ENCODE results near the gene C2orf69.
A peak's percentile ranks its signal among the peaks of the same experiment; 100 is the strongest.

The C2orf69 gene

DNA sequence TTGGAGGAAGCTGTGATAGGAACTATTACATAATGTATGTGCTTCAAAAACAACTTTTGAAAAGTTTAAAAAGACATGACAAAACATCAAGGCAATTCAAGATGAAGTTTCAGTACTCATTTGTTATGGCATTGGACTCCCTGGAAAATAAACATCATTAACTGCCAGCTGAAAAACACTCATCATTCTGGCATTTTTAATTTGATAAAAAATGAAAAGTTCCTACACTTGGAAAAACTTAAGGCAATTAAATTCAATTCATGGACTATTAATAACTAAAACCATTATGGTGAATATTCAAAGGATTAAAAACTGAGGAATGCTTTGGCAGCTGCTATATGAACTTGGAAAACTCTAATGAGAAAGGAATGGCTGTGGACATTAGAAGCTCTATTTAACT is 35.7 kb downstream of the C2orf69 start:
- Histone ChIP-seq H3K4me1 (ENCODE audit: insufficient read depth, low read length) (no peaks in the 10 kb centered on the region), H3K9ac (ENCODE audit: low read depth, low read length) (no peak overlapping the region), H3K27me3 (ENCODE audit: insufficient read depth, low read length) (no peaks in the 10 kb centered on the region), H3K36me3 (ENCODE audit: insufficient read depth, low read depth, low read length) (peaks cover 84% of the 10 kb centered on the region), H3K9me3 (ENCODE audit: insufficient read depth, low read depth, low read length) (no peaks in the 10 kb centered on the region), H3K4me3 (ENCODE audit: low read length) (no peak overlapping the region), H3K27ac (ENCODE audit: low read length) (no peak overlapping the region)

DNA sequence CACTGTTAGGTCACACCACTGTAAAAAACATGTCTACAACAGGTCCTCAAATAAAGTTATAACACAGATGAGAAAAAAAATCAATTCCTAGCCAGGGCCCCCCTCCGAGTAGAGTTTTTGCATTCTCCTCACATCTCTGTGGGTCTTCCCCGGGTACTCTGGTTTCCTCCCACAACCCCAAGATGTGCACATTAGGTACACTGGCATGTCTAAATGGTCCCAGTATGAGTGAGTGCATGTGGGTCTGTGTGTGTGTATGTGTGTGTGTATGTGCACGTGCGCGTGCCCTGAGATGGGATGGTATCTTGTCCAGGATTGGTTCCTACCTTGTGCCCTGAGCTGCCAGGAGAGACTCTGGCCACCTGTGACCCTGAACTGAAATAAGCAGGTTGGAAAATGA is 39.3 kb downstream of the C2orf69 start:
- no peaks in the 10 kb centered on the region for H3K9me3 ChIP-seq (ENCODE audit: insufficient read depth, low read depth, low read length)
- H3K9ac ChIP-seq (ENCODE audit: low read depth, low read length), result no peak overlapping the region

DNA sequence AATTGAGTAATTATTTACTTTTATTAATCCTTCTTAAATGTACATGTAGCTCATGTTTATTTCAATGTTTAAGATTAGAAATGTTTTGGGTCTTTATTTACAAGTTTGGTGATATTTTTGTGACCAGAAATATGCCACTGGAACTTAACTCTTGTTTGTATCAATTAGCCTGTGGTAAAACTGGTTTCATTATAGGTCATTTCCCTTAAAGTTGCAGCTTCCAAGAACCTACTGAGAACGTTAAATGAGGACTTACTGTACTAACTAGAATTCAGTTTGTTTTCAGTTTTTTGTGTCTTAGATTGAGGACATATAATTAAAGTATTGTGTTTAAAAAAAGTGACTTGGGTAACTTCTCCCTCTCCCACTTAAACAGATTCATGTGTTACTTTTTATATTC is 39.9 kb downstream of the C2orf69 start:
- H3K36me3 ChIP-seq (ENCODE audit: insufficient read depth, low read depth, low read length), result peaks cover 53% of the 10 kb centered on the region
- H3K9ac ChIP-seq (ENCODE audit: low read depth, low read length), result no peak overlapping the region
- no peaks in the 10 kb centered on the region for H3K27me3 ChIP-seq (ENCODE audit: insufficient read depth, low read length)
- no peaks in the 10 kb centered on the region for H3K9me3 ChIP-seq (ENCODE audit: insufficient read depth, low read depth, low read length)
- no peak overlapping the region for H3K27ac ChIP-seq (ENCODE audit: low read length)
- peaks cover 4% of the 10 kb centered on the region; the same call in 1 of the 2 replicates for H3K4me1 ChIP-seq (ENCODE audit: insufficient read depth, low read length)
- H3K4me3 ChIP-seq (ENCODE audit: low read length), result no peak overlapping the region

More for the DNA sequence above, 39.3 kb downstream of the C2orf69 start:
- Histone ChIP-seq H3K36me3 (ENCODE audit: insufficient read depth, low read depth, low read length) (peaks cover 59% of the 10 kb centered on the region), H3K4me1 (ENCODE audit: insufficient read depth, low read length) (peaks cover 4% of the 10 kb centered on the region; the same call in 1 of the 2 replicates), H3K27me3 (ENCODE audit: insufficient read depth, low read length) (no peaks in the 10 kb centered on the region), H3K4me3 (ENCODE audit: low read length) (no peak overlapping the region), H3K27ac (ENCODE audit: low read length) (no peak overlapping the region)

DNA sequence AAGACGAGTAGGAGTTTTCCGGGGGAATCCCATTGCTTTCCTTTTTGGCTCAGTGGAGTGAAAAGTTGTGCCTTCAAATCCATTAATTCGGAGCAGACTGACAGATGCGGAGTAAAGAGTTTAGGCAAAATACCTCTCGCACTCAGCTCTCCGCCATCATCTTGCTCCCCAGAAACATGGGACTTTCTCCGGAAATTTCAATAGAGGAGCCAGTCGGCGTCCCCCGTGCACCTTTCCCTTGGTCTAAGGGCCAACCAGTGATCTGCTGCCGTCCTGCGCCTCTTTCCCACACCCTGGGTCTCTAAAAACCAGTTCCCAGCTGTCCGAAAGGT is 43.9 kb downstream of the C2orf69 start:
- Histone ChIP-seq H3K27me3 (ENCODE audit: insufficient read depth, low read length) (no peaks in the 10 kb centered on the region), H3K9ac (ENCODE audit: low read depth, low read length) (peak overlapping the region; percentile 91), H3K36me3 (ENCODE audit: insufficient read depth, low read depth, low read length) (peaks cover 35% of the 10 kb centered on the region), H3K27ac (ENCODE audit: low read length) (peak overlapping the region; percentile 88), H3K9me3 (ENCODE audit: insufficient read depth, low read depth, low read length) (no peaks in the 10 kb centered on the region), H3K4me3 (ENCODE audit: low read length) (peak overlapping the region; percentile 99), H3K4me1 (ENCODE audit: insufficient read depth, low read length) (peaks cover 4% of the 10 kb centered on the region; the same call in 1 of the 2 replicates)

DNA sequence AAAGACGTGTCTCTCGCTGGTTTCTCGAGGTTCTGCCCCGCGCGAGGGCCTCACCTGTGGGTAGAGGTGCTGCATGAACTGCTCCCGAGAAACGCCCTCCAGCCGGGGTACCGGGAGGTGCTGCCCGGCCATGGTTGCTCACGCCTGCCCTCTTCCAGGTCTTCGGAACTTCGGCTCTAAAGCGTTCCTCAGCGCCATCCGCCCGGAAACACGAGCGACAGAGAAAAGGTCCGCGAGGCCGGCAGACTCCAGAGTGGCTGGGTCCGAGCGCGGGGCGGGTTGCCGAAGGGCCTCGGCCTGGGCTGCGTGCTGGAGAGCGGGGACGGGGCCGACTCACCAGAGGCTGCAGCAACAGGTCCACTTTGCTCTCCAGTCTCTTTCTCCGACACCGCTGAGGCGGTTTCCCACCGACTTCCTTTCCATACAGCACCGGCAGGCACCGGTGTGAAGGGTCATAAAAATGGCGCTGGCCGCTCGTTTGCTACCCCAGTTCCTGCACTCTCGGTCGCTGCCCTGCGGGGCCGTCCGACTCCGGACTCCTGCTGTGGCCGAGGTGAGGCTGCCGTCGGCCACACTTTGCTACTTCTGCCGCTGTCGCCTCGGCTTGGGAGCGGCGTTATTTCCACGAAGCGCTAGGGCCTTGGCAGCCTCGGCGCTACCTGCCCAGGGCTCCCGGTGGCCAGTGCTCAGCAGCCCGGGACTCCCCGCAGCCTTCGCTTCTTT is 44.4 kb downstream of the C2orf69 start, which contains the start of the genes MAIP1 and TYW5:
MAIP1 (plus strand) TSS at position 244 of the 723 bp plus-strand sequence; CDS start at position 461, 217 bp downstream.
TYW5 (minus strand) TSS at position 153 of the 723 bp plus-strand sequence; CDS start at position 132, 21 bp downstream.
- Histone ChIP-seq H3K9ac (ENCODE audit: low read depth, low read length) (peak within 1 kb of the TSS; percentile 91), H3K4me1 (ENCODE audit: insufficient read depth, low read length) (peaks cover 4% of the 10 kb centered on the region; the same call in 1 of the 2 replicates), H3K9me3 (ENCODE audit: insufficient read depth, low read depth, low read length) (no peaks in the 10 kb centered on the region), H3K4me3 (ENCODE audit: low read length) (peak within 1 kb of the TSS; percentile 99), H3K36me3 (ENCODE audit: insufficient read depth, low read depth, low read length) (peaks cover 35% of the 10 kb centered on the region), H3K27ac (ENCODE audit: low read length) (peak within 1 kb of the TSS; percentile 88), H3K27me3 (ENCODE audit: insufficient read depth, low read length) (no peaks in the 10 kb centered on the region)

DNA sequence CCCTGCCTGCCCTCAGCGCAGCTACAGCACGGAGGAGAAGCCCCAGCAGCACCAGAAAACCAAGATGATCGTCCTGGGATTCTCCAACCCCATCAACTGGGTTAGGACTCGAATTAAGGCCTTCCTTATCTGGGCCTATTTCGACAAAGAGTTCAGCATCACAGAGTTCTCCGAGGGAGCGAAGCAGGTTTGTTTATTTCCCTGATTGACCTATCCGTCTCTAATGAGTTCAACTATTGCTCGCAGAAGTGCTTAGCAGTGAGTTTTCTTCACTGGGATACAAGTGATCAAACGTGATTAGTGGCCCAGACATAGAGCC is 44.9 kb downstream of the C2orf69 start:
- Histone ChIP-seq H3K9ac (ENCODE audit: low read depth, low read length) (peak overlapping the region; percentile 91), H3K9me3 (ENCODE audit: insufficient read depth, low read depth, low read length) (no peaks in the 10 kb centered on the region), H3K27ac (ENCODE audit: low read length) (peak overlapping the region; percentile 88), H3K27me3 (ENCODE audit: insufficient read depth, low read length) (no peaks in the 10 kb centered on the region), H3K4me1 (ENCODE audit: insufficient read depth, low read length) (peaks cover 4% of the 10 kb centered on the region; the same call in 1 of the 2 replicates), H3K36me3 (ENCODE audit: insufficient read depth, low read depth, low read length) (peaks cover 35% of the 10 kb centered on the region), H3K4me3 (ENCODE audit: low read length) (peak overlapping the region; percentile 99)

DNA sequence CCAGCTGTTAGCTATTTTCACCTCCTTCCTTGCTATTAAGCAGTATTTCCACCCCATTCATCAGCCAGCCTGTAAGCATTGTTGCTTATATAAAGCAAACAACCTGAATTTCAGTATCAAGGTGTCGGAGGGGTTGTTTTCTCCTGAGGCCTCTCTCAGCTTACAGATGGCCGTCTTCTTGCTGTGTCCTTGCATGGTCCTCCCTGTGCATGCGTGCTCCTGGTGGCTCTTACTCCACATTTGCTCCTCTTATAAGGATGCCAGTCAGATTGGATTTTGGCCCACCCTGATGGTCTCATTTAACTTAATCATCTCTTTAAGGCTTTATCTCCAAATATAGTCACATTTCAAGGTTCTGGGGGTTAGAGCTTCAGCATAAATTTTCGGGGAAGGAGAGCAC is 46.9 kb downstream of the C2orf69 start:
- peaks cover 4% of the 10 kb centered on the region; the same call in 1 of the 2 replicates for H3K4me1 ChIP-seq (ENCODE audit: insufficient read depth, low read length)
- peaks cover 48% of the 10 kb centered on the region for H3K36me3 ChIP-seq (ENCODE audit: insufficient read depth, low read depth, low read length)
- H3K4me3 ChIP-seq (ENCODE audit: low read length), result peak overlapping the region; percentile 10
- H3K9me3 ChIP-seq (ENCODE audit: insufficient read depth, low read depth, low read length), result no peaks in the 10 kb centered on the region
- H3K9ac ChIP-seq (ENCODE audit: low read depth, low read length), result no peak overlapping the region
- no peaks in the 10 kb centered on the region for H3K27me3 ChIP-seq (ENCODE audit: insufficient read depth, low read length)
- H3K27ac ChIP-seq (ENCODE audit: low read length), result no peak overlapping the region

DNA sequence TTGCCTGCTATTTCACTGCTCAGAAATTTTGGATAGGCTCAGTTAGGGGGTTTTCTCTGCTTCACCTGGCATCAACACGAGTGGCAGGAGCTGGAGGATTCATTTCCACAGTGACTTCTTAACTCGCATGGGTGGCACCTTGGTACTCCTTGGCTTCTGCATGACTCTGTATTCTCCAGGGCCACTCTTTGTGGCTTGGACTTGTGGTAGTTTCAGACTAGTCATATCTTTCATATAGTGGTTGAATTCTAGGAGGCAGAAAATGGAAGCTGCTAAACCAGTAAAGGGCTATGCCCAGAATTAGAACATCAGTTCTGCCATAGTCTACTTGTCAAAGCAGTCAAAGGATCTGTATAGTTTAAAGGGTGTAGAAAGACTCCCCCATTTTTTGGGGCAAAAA is 51.1 kb downstream of the C2orf69 start:
- Histone ChIP-seq H3K4me3 (ENCODE audit: low read length) (no peak overlapping the region), H3K27me3 (ENCODE audit: insufficient read depth, low read length) (no peaks in the 10 kb centered on the region), H3K4me1 (ENCODE audit: insufficient read depth, low read length) (no peaks in the 10 kb centered on the region), H3K27ac (ENCODE audit: low read length) (no peak overlapping the region), H3K36me3 (ENCODE audit: insufficient read depth, low read depth, low read length) (peaks cover 86% of the 10 kb centered on the region), H3K9me3 (ENCODE audit: insufficient read depth, low read depth, low read length) (no peaks in the 10 kb centered on the region), H3K9ac (ENCODE audit: low read depth, low read length) (no peak overlapping the region)

DNA sequence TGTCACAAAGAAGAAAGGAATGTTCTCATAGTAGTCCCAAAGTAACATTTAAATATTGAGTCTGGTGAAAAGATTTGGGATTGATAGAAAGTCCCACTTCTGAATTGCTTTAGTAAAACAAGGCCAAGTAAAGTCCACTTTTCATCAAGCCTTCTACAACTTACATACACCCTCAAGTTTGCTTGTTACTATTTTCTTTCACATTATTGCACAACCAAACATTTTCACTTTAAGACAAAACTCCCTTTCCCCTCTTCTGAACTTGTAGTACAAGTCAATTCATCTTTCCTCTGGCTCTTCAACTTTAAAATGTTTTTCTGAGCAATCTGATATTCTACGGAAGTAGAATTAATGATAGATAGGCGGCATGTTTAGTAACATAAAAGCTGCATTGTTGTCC is 55.3 kb downstream of the C2orf69 start:
- Histone ChIP-seq H3K27me3 (ENCODE audit: insufficient read depth, low read length) (no peaks in the 10 kb centered on the region), H3K4me1 (ENCODE audit: insufficient read depth, low read length) (no peaks in the 10 kb centered on the region), H3K27ac (ENCODE audit: low read length) (no peak overlapping the region), H3K9ac (ENCODE audit: low read depth, low read length) (no peak overlapping the region), H3K9me3 (ENCODE audit: insufficient read depth, low read depth, low read length) (no peaks in the 10 kb centered on the region), H3K4me3 (ENCODE audit: low read length) (no peak overlapping the region), H3K36me3 (ENCODE audit: insufficient read depth, low read depth, low read length) (peaks cover 53% of the 10 kb centered on the region)

DNA sequence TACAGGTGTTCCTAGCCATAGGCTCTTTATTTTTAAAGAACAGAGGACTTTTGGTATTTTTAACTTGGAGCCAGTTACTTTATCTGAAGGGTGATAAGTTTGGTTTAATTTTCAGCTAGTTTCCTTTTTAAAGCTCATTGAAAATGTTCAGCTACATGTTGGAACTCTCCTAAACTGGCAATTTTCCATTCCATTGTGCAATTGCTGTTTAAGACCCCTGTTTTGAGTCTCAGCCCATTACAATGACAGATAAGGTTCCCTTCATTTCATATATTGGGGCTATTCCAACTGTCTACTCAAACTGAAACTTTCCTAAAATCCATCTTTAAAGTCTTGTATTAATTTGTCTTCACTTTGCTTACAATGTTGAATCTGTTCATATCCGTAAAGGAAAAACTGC is 55.9 kb downstream of the C2orf69 start:
- H3K9ac ChIP-seq (ENCODE audit: low read depth, low read length), result no peak overlapping the region
- no peaks in the 10 kb centered on the region for H3K4me1 ChIP-seq (ENCODE audit: insufficient read depth, low read length)
- H3K27ac ChIP-seq (ENCODE audit: low read length), result no peak overlapping the region
- peaks cover 47% of the 10 kb centered on the region for H3K36me3 ChIP-seq (ENCODE audit: insufficient read depth, low read depth, low read length)
- H3K4me3 ChIP-seq (ENCODE audit: low read length), result no peak overlapping the region
- no peaks in the 10 kb centered on the region for H3K9me3 ChIP-seq (ENCODE audit: insufficient read depth, low read depth, low read length)
- H3K27me3 ChIP-seq (ENCODE audit: insufficient read depth, low read length), result no peaks in the 10 kb centered on the region

DNA sequence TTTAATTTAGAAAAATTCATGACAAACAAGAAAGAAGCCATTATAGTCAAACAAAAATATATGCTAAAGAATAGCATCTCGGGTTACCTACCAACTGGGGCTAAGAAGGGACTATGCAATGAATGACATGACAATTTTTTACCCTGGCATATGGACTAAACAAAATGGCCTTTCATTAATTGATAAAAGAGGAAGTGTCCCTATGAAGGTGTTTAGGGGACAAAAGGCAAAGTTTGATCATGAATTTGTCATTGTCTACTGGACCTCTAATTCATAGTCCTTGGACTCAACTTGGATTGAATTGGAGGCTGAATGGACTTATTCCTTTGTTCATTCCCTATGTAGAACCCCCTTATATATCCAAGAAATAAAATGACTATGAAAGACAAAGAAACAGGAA is 57.0 kb downstream of the C2orf69 start:
- H3K4me3 ChIP-seq (ENCODE audit: low read length), result no peak overlapping the region
- H3K27me3 ChIP-seq (ENCODE audit: insufficient read depth, low read length), result no peaks in the 10 kb centered on the region
- H3K9me3 ChIP-seq (ENCODE audit: insufficient read depth, low read depth, low read length), result no peaks in the 10 kb centered on the region
- H3K27ac ChIP-seq (ENCODE audit: low read length), result no peak overlapping the region
- peaks cover 37% of the 10 kb centered on the region for H3K36me3 ChIP-seq (ENCODE audit: insufficient read depth, low read depth, low read length)
- no peak overlapping the region for H3K9ac ChIP-seq (ENCODE audit: low read depth, low read length)
- H3K4me1 ChIP-seq (ENCODE audit: insufficient read depth, low read length), result no peaks in the 10 kb centered on the region

DNA sequence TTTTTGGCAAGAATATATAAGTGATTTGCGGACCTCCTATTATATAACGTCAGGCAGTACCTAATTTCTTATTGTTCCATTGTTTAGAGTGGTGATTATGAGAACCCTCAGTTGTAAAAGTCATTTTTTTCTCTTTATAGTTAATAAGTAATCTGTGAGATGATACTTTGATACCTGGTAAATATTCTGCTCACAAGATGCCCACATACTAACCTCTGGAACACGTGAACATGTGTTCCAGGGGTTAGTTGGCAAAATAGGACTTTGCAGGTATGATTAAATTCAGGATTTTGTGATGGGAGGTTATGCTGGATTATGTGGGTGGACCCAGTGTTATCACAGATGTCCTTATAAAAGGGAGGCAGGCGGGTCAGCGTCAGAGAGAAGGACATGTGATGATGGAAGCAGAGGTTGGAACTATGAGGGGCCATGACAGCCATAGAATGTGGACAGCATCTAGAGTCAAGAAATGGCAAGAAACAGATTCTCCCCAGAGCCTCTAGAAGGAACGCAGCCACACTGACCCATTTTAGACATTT is 61.1 kb downstream of the C2orf69 start:
- Histone ChIP-seq H3K4me1 (ENCODE audit: insufficient read depth, low read length) (no peaks in the 10 kb centered on the region), H3K4me3 (ENCODE audit: low read length) (no peak overlapping the region), H3K27ac (ENCODE audit: low read length) (no peak overlapping the region), H3K36me3 (ENCODE audit: insufficient read depth, low read depth, low read length) (no peaks in the 10 kb centered on the region), H3K27me3 (ENCODE audit: insufficient read depth, low read length) (no peaks in the 10 kb centered on the region), H3K9ac (ENCODE audit: low read depth, low read length) (no peak overlapping the region), H3K9me3 (ENCODE audit: insufficient read depth, low read depth, low read length) (no peaks in the 10 kb centered on the region)

Data from iPS-20b (cell line).